Endothelial cell of umbilical vein (primary cell): Measurements from ENCODE around the gene EFNB1. TPM values are rescaled to one million over a fixed set of nuclear protein-coding genes. Genes with fewer than 3 reads are reported as not detected.
"Not testable (repeated sequence)": the region's sequence is repeated elsewhere in the genome, so short reads cannot be mapped to it uniquely, and the experiment has no call there.

Experiments used
- Bru-seq: library from RNA; stranded (reverse); fragments of 400-500 nt; gene quantifications from one replicate; lab custom pipeline; 2021; lab: Mats Ljungman, UMichigan
- BruChase-seq, 2 experiments: library from RNA; stranded (reverse); fragments of 400-500 nt; gene quantifications; one replicate each; lab custom pipeline; 2021; lab: Mats Ljungman, UMichigan
- BruUV-seq: library from RNA; stranded (reverse); fragments of 400-500 nt; replicated peaks from 2 replicates; lab custom pipeline; 2021; lab: Mats Ljungman, UMichigan
- CTCF ChIA-PET: fragments of 300-600, 350-600 bp; sonication (Branson Sonifier 250); formaldehyde crosslinking; loops from one replicate; lab custom pipeline; 2021; ENCODE audit warnings: antibody characterized with exemption, inconsistent platforms; lab: Charles Lee
- POLR2A ChIA-PET: fragments of 300-600, 350-600 bp; sonication (Branson Sonifier 250); formaldehyde crosslinking; loops from one replicate; lab custom pipeline; 2021; ENCODE audit warnings: antibody characterized with exemption, inconsistent platforms; lab: Charles Lee
- DNase-seq: peaks from one replicate; pipeline ENCODE4 v3.0.0-alpha.2; 2011; ENCODE audit warnings: low read depth, low spot score
- FAIRE-seq: peaks from 2 replicates; lab custom pipeline; 2011; peaks lifted over from hg19 to GRCh38; lab: Jason Lieb, UNC
- H2AFZ ChIP-seq: 2 replicates; pipeline ENCODE4 v1.6.0; 2012; ENCODE audit warnings: low read depth, low read length, control low read depth, inconsistent platforms
- H3K27ac ChIP-seq: 2 replicates; pipeline ENCODE4 v1.5.1; 2011; ENCODE audit warnings: low read depth, mild to moderate bottlenecking, control low read depth, low read length, moderate library complexity; ENCODE audit not compliant: insufficient read depth
- H3K27me3 ChIP-seq, 2 experiments: 2 replicates each; pipeline versions ENCODE4 v1.6.0 to v1.6.1; 2011; ENCODE audit warnings: low read length in 2 of 2, mixed read lengths in 1 of 2; ENCODE audit not compliant: control insufficient read depth in 2 of 2, insufficient read depth in 2 of 2
- H3K36me3 ChIP-seq, 2 experiments: 2 replicates in 1 of 2; 3 replicates in 1 of 2; pipeline ENCODE4 v1.5.1; 2011; ENCODE audit warnings: low read length in 2 of 2, mild to moderate bottlenecking in 1 of 2, moderate library complexity in 1 of 2; ENCODE audit not compliant: control insufficient read depth in 2 of 2, insufficient read depth in 2 of 2; ENCODE audit errors: extremely low read depth in 1 of 2
- H3K4me1 ChIP-seq: 3 replicates; pipeline ENCODE4 v1.5.1; 2011; ENCODE audit warnings: mild to moderate bottlenecking, low read length; ENCODE audit not compliant: control insufficient read depth, insufficient read depth; ENCODE audit errors: extremely low read depth
- H3K4me2 ChIP-seq: 2 replicates; pipeline ENCODE4 v1.6.1; 2011; ENCODE audit warnings: low read length, control low read depth, mixed read lengths; ENCODE audit not compliant: insufficient read depth
- H3K4me3 ChIP-seq, 3 experiments: fragments of 200-600 bp in 1 of 3; sonication (generic), shearing (Covaris generic) in 1 of 3; replicated peaks in 1 of 3; 2 replicates each; pipeline ENCODE4 v1.5.1; 2011 to 2016; ENCODE audit warnings: control low read depth in 3 of 3, low read length in 3 of 3, mild to moderate bottlenecking in 2 of 3, inconsistent platforms in 1 of 3, low read depth in 1 of 3, moderate library complexity in 1 of 3; ENCODE audit not compliant: insufficient read depth in 1 of 3
- H3K79me2 ChIP-seq: 2 replicates; pipeline ENCODE4 v1.6.0; 2012; ENCODE audit warnings: low read length, inconsistent platforms; ENCODE audit not compliant: control insufficient read depth, insufficient read depth
- H3K9ac ChIP-seq: replicated peaks from 2 replicates; pipeline ENCODE3; 2011; ENCODE audit warnings: low read length, control low read depth; ENCODE audit not compliant: insufficient read depth; ENCODE audit errors: extremely low read depth
- H3K9me1 ChIP-seq: replicated peaks from 3 replicates; pipeline ENCODE4 v1.6.0; 2011; ENCODE audit warnings: mild to moderate bottlenecking, low read length; ENCODE audit not compliant: control insufficient read depth, insufficient read depth; ENCODE audit errors: extremely low read depth
- H3K9me3 ChIP-seq: replicated peaks from 2 replicates; pipeline ENCODE4 v1.5.1; 2012; ENCODE audit warnings: low read length, inconsistent platforms; ENCODE audit not compliant: control insufficient read depth, insufficient read depth
- H4K20me1 ChIP-seq: replicated peaks from 2 replicates; pipeline ENCODE3; 2011; ENCODE audit warnings: mild to moderate bottlenecking, low read length; ENCODE audit not compliant: control insufficient read depth, insufficient read depth; ENCODE audit errors: extremely low read depth
- CTCF ChIP-seq, 2 donors: IDR thresholded peaks; 1 replicate in 1 of 2; 2 replicates in 1 of 2; pipeline ENCODE4 v1.5.1; 2011; ENCODE audit warnings: low read length in 2 of 2, mild to moderate bottlenecking in 2 of 2, moderate library complexity in 2 of 2, control low read depth in 1 of 2, inconsistent platforms in 1 of 2, low read depth in 1 of 2; ENCODE audit not compliant: insufficient read depth in 1 of 2; ENCODE audit errors: extremely low read depth in 1 of 2
- EZH2 ChIP-seq: IDR thresholded peaks from 2 replicates; pipeline ENCODE4 v1.6.1; 2012; ENCODE audit warnings: borderline replicate concordance, low read depth, mild to moderate bottlenecking, moderate library complexity, low read length, inconsistent platforms; ENCODE audit not compliant: severe bottlenecking
- FOS ChIP-seq: IDR thresholded peaks from 2 replicates; pipeline ENCODE4 v1.6.1; 2011; ENCODE audit warnings: mild to moderate bottlenecking, low read length, moderate library complexity, borderline replicate concordance; ENCODE audit not compliant: insufficient read depth
- GATA2 ChIP-seq: IDR thresholded peaks from 2 replicates; pipeline ENCODE4 v1.7.0; 2011; ENCODE audit warnings: low read depth, mild to moderate bottlenecking, moderate library complexity, mixed read lengths, low read length; ENCODE audit not compliant: insufficient read length, insufficient read depth
- JUN ChIP-seq: IDR thresholded peaks from 2 replicates; pipeline ENCODE4 v1.6.1; 2011; ENCODE audit warnings: borderline replicate concordance, low read depth; ENCODE audit not compliant: insufficient read length, insufficient read depth
- MAX ChIP-seq: IDR thresholded peaks from 2 replicates; pipeline ENCODE4 v1.6.1; 2011; ENCODE audit not compliant: insufficient read depth, insufficient read length
- MYC ChIP-seq: IDR thresholded peaks from one replicate; pipeline ENCODE4 v1.6.1; 2011; ENCODE audit warnings: mild to moderate bottlenecking, low read depth, low read length
- POLR2A ChIP-seq: IDR thresholded peaks from 2 replicates; pipeline ENCODE4 v1.6.1; 2012; ENCODE audit warnings: low read depth, mild to moderate bottlenecking, control low read depth, low read length
- POLR2AphosphoS5 ChIP-seq: IDR thresholded peaks from 2 replicates; pipeline ENCODE4 v1.6.1; 2012; ENCODE audit warnings: low read depth, mild to moderate bottlenecking, control low read depth, low read length, moderate library complexity; ENCODE audit not compliant: insufficient read depth
- dilution Hi-C: fragments of 300-500 bp; cut with MboI; formaldehyde crosslinking; loops from one replicate; pipeline ENCODE4 v1.15.0; 2019; ENCODE audit warnings: low sequenced_read_pairs; ENCODE audit not compliant: extremely low pct_ligation_motif_present
- intact Hi-C: fragments of 100-400 bp; cut with micrococcal nuclease; formaldehyde crosslinking; loops from one replicate; pipeline ENCODE4 v1.10.0; 2022
- long read RNA-seq: library from polyadenylated mRNA; stranded (forward); transcript quantifications from one replicate; pipeline ENCODE4 v2.0.0, GENCODE V29; 2021
- polyA minus RNA-seq, 3 experiments: library from RNA; depleted of rRNA, polyadenylated mRNA; stranded (reverse); fragments of >200 nt; gene quantifications; 1 replicate in 1 of 3; 2 replicates in 2 of 3; pipeline ENCODE4 v1.2.3, GENCODE V29; 2011
- polyA plus RNA-seq, 4 experiments: library from polyadenylated mRNA; depleted of rRNA in 3 of 4; stranded (reverse) in 3 of 4; unstranded in 1 of 4; fragments of >200 nt; gene quantifications; 2 replicates each; pipeline versions ENCODE4 v1.2.1 to v1.2.3, GENCODE V29; 2011 to 2012; ENCODE audit warnings: missing spikeins in 1 of 4
- total RNA-seq: library from RNA; stranded (reverse); gene quantifications from 2 replicates; pipeline ENCODE4 v1.2.3, GENCODE V29; 2021

Gene EFNB1
- total RNA-seq: 8.8 and 13.3 TPM in 2 replicates
- polyA plus RNA-seq: 7.8 and 7.9 TPM in 2 replicates
- polyA plus RNA-seq (2011; cell fraction: cytosol; rRNA removed): 5.7 and 7.4 TPM in 2 replicates
- 2.7 and 3.1 TPM in 2 replicates for polyA plus RNA-seq (2011; cell fraction: nucleus; rRNA removed)
- polyA plus RNA-seq (2012): 12.5 and 13.3 TPM in 2 replicates
- polyA minus RNA-seq: 5.5 and 5.8 TPM in 2 replicates
- 2.6 TPM for polyA minus RNA-seq (2011; cell fraction: cytosol; rRNA and poly(A)+ RNA removed)
- polyA minus RNA-seq (2011; cell fraction: nucleus; rRNA and poly(A)+ RNA removed): 1.7 and 2.3 TPM in 2 replicates
- percentile 42 among the genes with signal in this experiment for Bru-seq, nascent RNA
- BruChase-seq, experiment 1, labeled RNA remaining after a 6-hour chase: percentile 54 among the genes with signal in this experiment
- BruChase-seq, experiment 2, labeled RNA remaining after a 2-hour chase: percentile 50 among the genes with signal in this experiment
- long read RNA-seq, transcript EFNB1-201 (5 exons, 3,314 nt): major isoform, 15 of 18 reads
- long read RNA-seq, partial matches to known transcripts: 3 of 18 reads
- long read RNA-seq, other reads (novel, unspliced or antisense): 0 of 18 reads

- TF ChIP-seq EZH2 (no peak), MYC (no peak), POLR2AphosphoS5 (peak; percentile 54), CTCF (IDR thresholded peaks at IDR 0.05; ENCODE audit: extremely low read depth in 1 of 2, insufficient read depth in 1 of 2, low read depth in 1 of 2, low read length in 2 of 2) (no peak), MAX (peak; percentile 12), JUN (no peak), POLR2A (peak; percentile 88), GATA2 (no peak), FOS (no peak)
- H3K9me3 ChIP-seq: no peaks in the 10 kb centered on the region
- ChIA-PET CTCF (interaction anchor here (0.8 to 6.1 kb wide), 26 partner anchors 16 to 1304 kb away, joined by 3 to 164 read pairs (median 6); partner anchors contain the start of genes IGBP1 and PJA1), POLR2A (interaction anchor here (0.5 to 2.9 kb wide), 36 partner anchors 17 to 459 kb away, joined by 3 to 36 read pairs (median 5); partner anchors contain the start of genes PJA1 and YIPF6)
- H2AFZ ChIP-seq: peak within 1 kb of the TSS; percentile 60
- peaks cover 0 to 2% of the 10 kb centered on the region in 2 experiments for H3K27me3 ChIP-seq
- H3K4me1 ChIP-seq: peaks cover 10% of the 10 kb centered on the region
- H3K4me2 ChIP-seq: peak within 1 kb of the TSS; percentile 54
- H3K27ac ChIP-seq: no peak within 1 kb of the TSS
- DNase-seq: peak; percentile 95
- no peaks in the 10 kb centered on the region for H3K9me1 ChIP-seq
- peak; percentile 97 for FAIRE-seq
- peak within 1 kb of the TSS; percentile 35 for H3K9ac ChIP-seq
- TSS peak; percentile 55 for BruUV-seq
- intact Hi-C loops: loop anchor here (1.0 to 5.0 kb wide), 8 partner anchors 66 to 1268 kb away; partner anchors contain the start of gene PJA1
- H3K36me3 ChIP-seq: no peaks in the 10 kb centered on the region
- H3K79me2 ChIP-seq: peaks cover 9% of the 10 kb centered on the region
- H3K4me3 ChIP-seq: peak within 1 kb of the TSS; percentile 49 to 59 (median 50)
- H4K20me1 ChIP-seq: no peaks in the 10 kb centered on the region
- dilution Hi-C loops: no loop called here
Observed at GRCh38 chrX:68828740-68829581, at the start of gene EFNB1. EFNB1 (plus strand) TSS chrX:68829021; CDS start chrX:68829777, 756 bp downstream.

GRCh38 chrX:68781295-68781694 lies 47.5 kb upstream of the EFNB1 start:
- H3K4me2 ChIP-seq, BruUV-seq, H3K9me1 ChIP-seq, H3K27ac ChIP-seq, intact Hi-C loops, H3K36me3 ChIP-seq, H2AFZ ChIP-seq, H3K79me2 ChIP-seq, FAIRE-seq, DNase-seq, H3K4me3 ChIP-seq, H3K4me1 ChIP-seq, dilution Hi-C loops, H3K9me3 ChIP-seq, H3K9ac ChIP-seq, H3K27me3 ChIP-seq, H4K20me1 ChIP-seq, CTCF ChIA-PET, POLR2A ChIA-PET: not testable (repeated sequence)
